SK-N-SH (cell line): Measurements from ENCODE around the gene KLHL26. TPM values are rescaled to one million over a fixed set of nuclear protein-coding genes. Genes with fewer than 3 reads are reported as not detected.
A peak's percentile ranks its signal among the peaks of the same experiment; 100 is the strongest.

Source experiments
- CTCF ChIA-PET: fragments of 300-600, 350-600 bp; formaldehyde crosslinking; extraction: SDS; loops from one replicate; lab custom pipeline; 2021; lab: Yijun Ruan, JAX
- POLR2A ChIA-PET: fragments of 350-600 bp; sonication (Branson Sonifier 250); formaldehyde crosslinking; extraction: SDS; loops from one replicate; lab custom pipeline; 2020; ENCODE audit warnings: antibody characterized with exemption, inconsistent platforms; lab: Yijun Ruan, JAX
- DNase-seq: peaks from one replicate; pipeline ENCODE4 v3.0.0; 2012
- H2AFZ ChIP-seq: fragments of 200-600 bp; sonication (generic); 2 replicates; pipeline ENCODE4 v1.8.1; 2016; ENCODE audit warnings: antibody characterized with exemption, mild to moderate bottlenecking, low read depth
- H3F3A ChIP-seq: fragments of 200-600 bp; sonication (generic); replicated peaks from 2 replicates; pipeline ENCODE3; 2016; ENCODE audit warnings: antibody characterized with exemption, mild to moderate bottlenecking; ENCODE audit not compliant: insufficient read depth
- H3K27ac ChIP-seq, 2 experiments: fragments of 200-500 bp in 1 of 2; fragments of 200-600 bp in 1 of 2; sonication (Bioruptor generic) in 1 of 2; sonication (generic), shearing (Covaris generic) in 1 of 2; 2 replicates each; pipeline versions ENCODE4 v1.5.1 to v1.6.1; 2014 to 2016; ENCODE audit warnings: low read depth in 2 of 2, inconsistent platforms in 1 of 2, low read length in 1 of 2, mild to moderate bottlenecking in 1 of 2, mixed read lengths in 1 of 2
- H3K27me3 ChIP-seq: fragments of 200-600 bp; sonication (generic), shearing (Covaris generic); 2 replicates; pipeline ENCODE4 v1.6.1; 2016; ENCODE audit warnings: mixed run types; ENCODE audit not compliant: insufficient read depth
- H3K36me3 ChIP-seq, 2 experiments: fragments of 200-500 bp in 1 of 2; fragments of 200-600 bp in 1 of 2; sonication (Bioruptor generic) in 1 of 2; sonication (generic) in 1 of 2; replicated peaks in 1 of 2; 2 replicates each; pipeline versions ENCODE3 to v1.5.1; 2014 to 2016; ENCODE audit warnings: low read length in 1 of 2, mild to moderate bottlenecking in 1 of 2; ENCODE audit not compliant: insufficient read depth in 2 of 2, control insufficient read depth in 1 of 2
- H3K4me1 ChIP-seq, 2 experiments: fragments of 200-500 bp in 1 of 2; fragments of 200-600 bp in 1 of 2; sonication (Bioruptor generic) in 1 of 2; sonication (generic), shearing (Covaris generic) in 1 of 2; 2 replicates each; pipeline versions ENCODE4 v1.5.1 to v1.6.1; 2014 to 2016; ENCODE audit warnings: low read depth in 1 of 2, low read length in 1 of 2, mixed run types in 1 of 2; ENCODE audit not compliant: insufficient read depth in 2 of 2, control insufficient read depth in 1 of 2
- H3K4me2 ChIP-seq: fragments of 200-600 bp; sonication (generic), shearing (Covaris generic); 2 replicates; pipeline ENCODE4 v1.6.1; 2017; ENCODE audit warnings: mixed run types
- H3K4me3 ChIP-seq, 2 experiments: fragments of 200-500 bp in 1 of 2; fragments of 200-600 bp in 1 of 2; sonication (Bioruptor generic) in 1 of 2; sonication (generic), shearing (Covaris generic) in 1 of 2; 2 replicates each; pipeline versions ENCODE4 v1.5.1 to v1.8.1; 2014 to 2016; ENCODE audit warnings: low read depth in 2 of 2, inconsistent platforms in 1 of 2, low read length in 1 of 2, mild to moderate bottlenecking in 1 of 2, mixed read lengths in 1 of 2, moderate library complexity in 1 of 2
- H3K79me2 ChIP-seq: fragments of 200-600 bp; sonication (generic); 2 replicates; pipeline ENCODE4 v1.8.1; 2017; ENCODE audit warnings: mild to moderate bottlenecking; ENCODE audit not compliant: insufficient read depth
- H3K9ac ChIP-seq: fragments of 200-600 bp; sonication (generic); 2 replicates; pipeline ENCODE4 v1.6.1; 2017; ENCODE audit warnings: mixed run types
- H3K9me2 ChIP-seq: fragments of 200-600 bp; sonication (generic); 2 replicates; pipeline ENCODE4 v1.6.1; 2017; ENCODE audit warnings: mixed run types
- H3K9me3 ChIP-seq: fragments of 200-600 bp; sonication (generic); 2 replicates; pipeline ENCODE4 v1.6.1; 2017; ENCODE audit warnings: mixed run types, mild to moderate bottlenecking, moderate library complexity
- H4K20me1 ChIP-seq: fragments of 200-600 bp; sonication (generic); 2 replicates; pipeline ENCODE4 v1.6.1; 2017; ENCODE audit warnings: mild to moderate bottlenecking, mixed run types; ENCODE audit not compliant: insufficient read depth
- CHD2 ChIP-seq: fragments of 150-350 bp; IDR thresholded peaks from 2 replicates; pipeline ENCODE4 v1.6.1; 2018; ENCODE audit warnings: low read length; ENCODE audit not compliant: partially characterized antibody
- ELF1 ChIP-seq: IDR thresholded peaks from 2 replicates; pipeline ENCODE4 v1.4.0; 2012
- EZH2phosphoT487 ChIP-seq: fragments of 200-600 bp; sonication (generic); IDR thresholded peaks from 2 replicates; pipeline ENCODE4 v1.6.1; 2017; ENCODE audit warnings: low read depth, mixed run types, mild to moderate bottlenecking, antibody characterized with exemption, moderate library complexity, borderline replicate concordance
- MEF2A ChIP-seq: IDR thresholded peaks from 2 replicates; pipeline ENCODE4 v1.4.0; 2012; ENCODE audit warnings: low read depth, borderline replicate concordance
- NRF1 ChIP-seq: IDR thresholded peaks from 2 replicates; pipeline ENCODE4 v1.6.1; 2012; ENCODE audit warnings: low read depth, mild to moderate bottlenecking, low read length
- RCOR1 ChIP-seq: fragments of 150-350 bp; IDR thresholded peaks from 2 replicates; pipeline ENCODE4 v1.6.1; 2017; ENCODE audit warnings: antibody characterized with exemption, low read length
- RFX5 ChIP-seq: IDR thresholded peaks from 2 replicates; pipeline ENCODE4 v1.6.1; 2012; ENCODE audit warnings: mild to moderate bottlenecking, improper control_type of control experiment, low read length
- SMC3 ChIP-seq: IDR thresholded peaks from 2 replicates; pipeline ENCODE4 v1.6.1; 2012; ENCODE audit warnings: low read depth, low read length, improper control_type of control experiment
- TAF1 ChIP-seq: IDR thresholded peaks from 2 replicates; pipeline ENCODE4 v1.6.1; 2012; ENCODE audit warnings: low read depth, mild to moderate bottlenecking, low read length, moderate library complexity, borderline replicate concordance
- TEAD4 ChIP-seq: IDR thresholded peaks from 2 replicates; pipeline ENCODE4 v1.4.0; 2012; ENCODE audit warnings: mild to moderate bottlenecking, borderline replicate concordance; ENCODE audit not compliant: insufficient read depth
- YY1 ChIP-seq: IDR thresholded peaks from 2 replicates; pipeline ENCODE4 v1.4.0; 2012; ENCODE audit warnings: low read depth, mild to moderate bottlenecking
- WGBS: methylation state at CpG from one replicate; pipeline ENCODE4 v1.1.6; 2017; ENCODE audit warnings: low lambda C conversion rate; 5-methylcytosine and 5-hydroxymethylcytosine counted together
- polyA plus RNA-seq, 3 experiments: library from polyadenylated mRNA; depleted of rRNA; stranded (reverse); fragments of >200 nt; gene quantifications; 2 replicates each; pipeline ENCODE4 v1.2.3, GENCODE V29; 2012
- TF ChIP-seq, protein P1 (sequence below): IDR thresholded peaks from 2 replicates; pipeline ENCODE4; 2012
- TF ChIP-seq, protein P2 (sequence below): fragments of 200-600 bp; sonication (generic); IDR thresholded peaks from 2 replicates; pipeline ENCODE4 v1.6.1; 2017; ENCODE audit warnings: antibody characterized with exemption, mild to moderate bottlenecking, moderate library complexity
- TF ChIP-seq, protein P3 (sequence below): IDR thresholded peaks from 2 replicates; pipeline ENCODE4 v1.6.1; 2012; ENCODE audit warnings: mild to moderate bottlenecking, low read depth, low read length, moderate library complexity
- TF ChIP-seq, protein P4 (sequence below): fragments of 150-350 bp; IDR thresholded peaks from 2 replicates; pipeline ENCODE4 v1.6.1; 2016; ENCODE audit warnings: mild to moderate bottlenecking, low read depth, low read length

The KLHL26 gene
- polyA plus RNA-seq, 1 of the 3 experiments (the other 2 are of a cell fraction) = 4.6 TPM

DNA sequence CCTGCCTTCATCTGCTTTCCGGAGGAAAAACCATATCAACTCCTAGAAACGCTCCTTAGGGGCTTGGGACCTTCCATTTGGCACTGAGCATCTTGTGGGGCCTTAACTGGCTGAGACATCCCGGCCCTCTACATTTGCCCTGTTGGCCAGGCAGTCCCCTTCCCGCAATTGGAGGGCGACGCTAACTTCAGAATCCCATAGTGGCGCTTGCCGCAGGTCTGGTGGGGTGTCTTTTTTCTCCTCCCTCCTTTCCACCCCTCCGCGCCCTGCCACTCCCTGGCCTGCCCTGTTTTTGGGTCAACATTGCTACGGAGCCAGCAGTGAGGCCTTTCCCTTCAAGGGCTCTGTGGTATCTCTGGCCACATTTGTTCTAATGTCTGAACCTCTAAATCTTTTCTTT is 33.1 kb downstream of the KLHL26 start:
- POLR2A ChIA-PET = no interaction called here

DNA sequence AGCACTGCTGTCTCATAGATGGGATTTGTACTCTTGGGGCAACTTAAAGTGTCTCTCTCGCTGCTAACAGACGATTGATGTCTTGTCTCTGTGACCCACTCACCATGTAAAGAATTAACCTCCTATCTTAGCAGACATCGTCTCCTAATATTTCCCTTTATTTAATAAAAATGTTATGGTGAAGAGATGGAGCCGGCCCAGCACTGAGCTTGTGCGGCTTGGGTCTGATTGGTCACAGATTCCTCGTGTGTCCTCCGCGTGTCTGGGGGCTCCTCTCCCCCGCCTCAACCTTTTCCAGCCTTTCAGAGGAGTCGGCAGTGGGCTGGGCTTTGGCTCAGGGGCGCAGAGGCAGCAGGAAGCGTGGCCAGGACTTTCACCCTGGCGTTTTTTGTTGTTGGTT is 33.5 kb downstream of the KLHL26 start:
- no peaks in the 10 kb centered on the region for H3K9me2 ChIP-seq
- no peaks in the 10 kb centered on the region for H3K27me3 ChIP-seq
- peak; percentile 70 for DNase-seq
- peak overlapping the region in 1 of 2 experiments; percentile 74; a peak in 2 of 4 replicates for H3K27ac ChIP-seq
- H3K4me1 ChIP-seq = peaks cover 0 to 26% of the 10 kb centered on the region in 2 experiments; a peak in 2 of 4 replicates
- no peaks in the 10 kb centered on the region for H3K79me2 ChIP-seq
- H3K9ac ChIP-seq = no peak overlapping the region
- peaks cover 0 to 19% of the 10 kb centered on the region in 2 experiments for H3K36me3 ChIP-seq
- ChIA-PET CTCF (interaction anchor here (1.7 to 3.1 kb wide), 2 partner anchors 76 to 80 kb away, joined by 6 to 8 read pairs; no protein-coding TSS in a partner anchor), POLR2A (no interaction called here)
- H3F3A ChIP-seq = no peaks in the 10 kb centered on the region
- H3K4me3 ChIP-seq = no peak overlapping the region
- H3K4me2 ChIP-seq = no peak overlapping the region
- no peaks in the 10 kb centered on the region for H3K9me3 ChIP-seq
- H2AFZ ChIP-seq = no peak overlapping the region
- H4K20me1 ChIP-seq = no peaks in the 10 kb centered on the region
- 69% methylated on average over 13 of the region's 13 CpGs for WGBS
- TF ChIP-seq NRF1 = no peak
- no peak for TF ChIP-seq SMC3
- TF ChIP-seq EZH2phosphoT487 = no peak
- no peak for TF ChIP-seq CHD2
- no peak for TF ChIP-seq ELF1
- TF ChIP-seq, protein P1, sequence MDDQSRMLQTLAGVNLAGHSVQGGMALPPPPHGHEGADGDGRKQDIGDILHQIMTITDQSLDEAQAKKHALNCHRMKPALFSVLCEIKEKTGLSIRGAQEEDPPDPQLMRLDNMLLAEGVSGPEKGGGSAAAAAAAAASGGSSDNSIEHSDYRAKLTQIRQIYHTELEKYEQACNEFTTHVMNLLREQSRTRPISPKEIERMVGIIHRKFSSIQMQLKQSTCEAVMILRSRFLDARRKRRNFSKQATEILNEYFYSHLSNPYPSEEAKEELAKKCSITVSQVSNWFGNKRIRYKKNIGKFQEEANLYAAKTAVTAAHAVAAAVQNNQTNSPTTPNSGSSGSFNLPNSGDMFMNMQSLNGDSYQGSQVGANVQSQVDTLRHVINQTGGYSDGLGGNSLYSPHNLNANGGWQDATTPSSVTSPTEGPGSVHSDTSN = no peak
- no peak for TF ChIP-seq YY1
- no peak for TF ChIP-seq RFX5
- no peak for TF ChIP-seq TEAD4
- TF ChIP-seq, protein P2, sequence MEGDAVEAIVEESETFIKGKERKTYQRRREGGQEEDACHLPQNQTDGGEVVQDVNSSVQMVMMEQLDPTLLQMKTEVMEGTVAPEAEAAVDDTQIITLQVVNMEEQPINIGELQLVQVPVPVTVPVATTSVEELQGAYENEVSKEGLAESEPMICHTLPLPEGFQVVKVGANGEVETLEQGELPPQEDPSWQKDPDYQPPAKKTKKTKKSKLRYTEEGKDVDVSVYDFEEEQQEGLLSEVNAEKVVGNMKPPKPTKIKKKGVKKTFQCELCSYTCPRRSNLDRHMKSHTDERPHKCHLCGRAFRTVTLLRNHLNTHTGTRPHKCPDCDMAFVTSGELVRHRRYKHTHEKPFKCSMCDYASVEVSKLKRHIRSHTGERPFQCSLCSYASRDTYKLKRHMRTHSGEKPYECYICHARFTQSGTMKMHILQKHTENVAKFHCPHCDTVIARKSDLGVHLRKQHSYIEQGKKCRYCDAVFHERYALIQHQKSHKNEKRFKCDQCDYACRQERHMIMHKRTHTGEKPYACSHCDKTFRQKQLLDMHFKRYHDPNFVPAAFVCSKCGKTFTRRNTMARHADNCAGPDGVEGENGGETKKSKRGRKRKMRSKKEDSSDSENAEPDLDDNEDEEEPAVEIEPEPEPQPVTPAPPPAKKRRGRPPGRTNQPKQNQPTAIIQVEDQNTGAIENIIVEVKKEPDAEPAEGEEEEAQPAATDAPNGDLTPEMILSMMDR = no peak
- no peak for TF ChIP-seq RCOR1
- TF ChIP-seq, protein P3, sequence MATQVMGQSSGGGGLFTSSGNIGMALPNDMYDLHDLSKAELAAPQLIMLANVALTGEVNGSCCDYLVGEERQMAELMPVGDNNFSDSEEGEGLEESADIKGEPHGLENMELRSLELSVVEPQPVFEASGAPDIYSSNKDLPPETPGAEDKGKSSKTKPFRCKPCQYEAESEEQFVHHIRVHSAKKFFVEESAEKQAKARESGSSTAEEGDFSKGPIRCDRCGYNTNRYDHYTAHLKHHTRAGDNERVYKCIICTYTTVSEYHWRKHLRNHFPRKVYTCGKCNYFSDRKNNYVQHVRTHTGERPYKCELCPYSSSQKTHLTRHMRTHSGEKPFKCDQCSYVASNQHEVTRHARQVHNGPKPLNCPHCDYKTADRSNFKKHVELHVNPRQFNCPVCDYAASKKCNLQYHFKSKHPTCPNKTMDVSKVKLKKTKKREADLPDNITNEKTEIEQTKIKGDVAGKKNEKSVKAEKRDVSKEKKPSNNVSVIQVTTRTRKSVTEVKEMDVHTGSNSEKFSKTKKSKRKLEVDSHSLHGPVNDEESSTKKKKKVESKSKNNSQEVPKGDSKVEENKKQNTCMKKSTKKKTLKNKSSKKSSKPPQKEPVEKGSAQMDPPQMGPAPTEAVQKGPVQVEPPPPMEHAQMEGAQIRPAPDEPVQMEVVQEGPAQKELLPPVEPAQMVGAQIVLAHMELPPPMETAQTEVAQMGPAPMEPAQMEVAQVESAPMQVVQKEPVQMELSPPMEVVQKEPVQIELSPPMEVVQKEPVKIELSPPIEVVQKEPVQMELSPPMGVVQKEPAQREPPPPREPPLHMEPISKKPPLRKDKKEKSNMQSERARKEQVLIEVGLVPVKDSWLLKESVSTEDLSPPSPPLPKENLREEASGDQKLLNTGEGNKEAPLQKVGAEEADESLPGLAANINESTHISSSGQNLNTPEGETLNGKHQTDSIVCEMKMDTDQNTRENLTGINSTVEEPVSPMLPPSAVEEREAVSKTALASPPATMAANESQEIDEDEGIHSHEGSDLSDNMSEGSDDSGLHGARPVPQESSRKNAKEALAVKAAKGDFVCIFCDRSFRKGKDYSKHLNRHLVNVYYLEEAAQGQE = no peak

More for the DNA sequence above, 33.1 kb downstream of the KLHL26 start:
- Histone ChIP-seq H3F3A (no peaks in the 10 kb centered on the region), H3K36me3 (peaks cover 0 to 19% of the 10 kb centered on the region in 2 experiments), H3K9me2 (no peaks in the 10 kb centered on the region), H3K27ac (peak overlapping the region in 1 of 2 experiments; percentile 74; a peak in 2 of 4 replicates), H3K4me3 (no peak overlapping the region), H3K9me3 (no peaks in the 10 kb centered on the region), H3K9ac (no peak overlapping the region), H3K79me2 (no peaks in the 10 kb centered on the region), H3K4me1 (peaks cover 0 to 26% of the 10 kb centered on the region in 2 experiments; a peak in 2 of 4 replicates), H3K4me2 (no peak overlapping the region), H4K20me1 (no peaks in the 10 kb centered on the region), H2AFZ (no peak overlapping the region), H3K27me3 (no peaks in the 10 kb centered on the region)
- CTCF ChIA-PET = interaction anchor here (3.1 kb wide), 1 partner anchor 79 kb away, joined by 8 read pairs; no protein-coding TSS in a partner anchor
- no peak for DNase-seq
- 90% methylated on average over 8 of the region's 11 CpGs for WGBS
- no peak for TF ChIP-seq TAF1
- TF ChIP-seq, protein P4, sequence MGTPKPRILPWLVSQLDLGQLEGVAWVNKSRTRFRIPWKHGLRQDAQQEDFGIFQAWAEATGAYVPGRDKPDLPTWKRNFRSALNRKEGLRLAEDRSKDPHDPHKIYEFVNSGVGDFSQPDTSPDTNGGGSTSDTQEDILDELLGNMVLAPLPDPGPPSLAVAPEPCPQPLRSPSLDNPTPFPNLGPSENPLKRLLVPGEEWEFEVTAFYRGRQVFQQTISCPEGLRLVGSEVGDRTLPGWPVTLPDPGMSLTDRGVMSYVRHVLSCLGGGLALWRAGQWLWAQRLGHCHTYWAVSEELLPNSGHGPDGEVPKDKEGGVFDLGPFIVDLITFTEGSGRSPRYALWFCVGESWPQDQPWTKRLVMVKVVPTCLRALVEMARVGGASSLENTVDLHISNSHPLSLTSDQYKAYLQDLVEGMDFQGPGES = no peak
- TF ChIP-seq MEF2A = no peak
- TF ChIP-seq TEAD4 = no peak
- TF ChIP-seq ELF1 = no peak
- TF ChIP-seq, protein P2 = no peak
